ENCODE results near the gene ZFYVE19.

ZFYVE19 gene
- 23.9 to 37.3 reads per million in 2 experiments for total RNA-seq

DNA sequence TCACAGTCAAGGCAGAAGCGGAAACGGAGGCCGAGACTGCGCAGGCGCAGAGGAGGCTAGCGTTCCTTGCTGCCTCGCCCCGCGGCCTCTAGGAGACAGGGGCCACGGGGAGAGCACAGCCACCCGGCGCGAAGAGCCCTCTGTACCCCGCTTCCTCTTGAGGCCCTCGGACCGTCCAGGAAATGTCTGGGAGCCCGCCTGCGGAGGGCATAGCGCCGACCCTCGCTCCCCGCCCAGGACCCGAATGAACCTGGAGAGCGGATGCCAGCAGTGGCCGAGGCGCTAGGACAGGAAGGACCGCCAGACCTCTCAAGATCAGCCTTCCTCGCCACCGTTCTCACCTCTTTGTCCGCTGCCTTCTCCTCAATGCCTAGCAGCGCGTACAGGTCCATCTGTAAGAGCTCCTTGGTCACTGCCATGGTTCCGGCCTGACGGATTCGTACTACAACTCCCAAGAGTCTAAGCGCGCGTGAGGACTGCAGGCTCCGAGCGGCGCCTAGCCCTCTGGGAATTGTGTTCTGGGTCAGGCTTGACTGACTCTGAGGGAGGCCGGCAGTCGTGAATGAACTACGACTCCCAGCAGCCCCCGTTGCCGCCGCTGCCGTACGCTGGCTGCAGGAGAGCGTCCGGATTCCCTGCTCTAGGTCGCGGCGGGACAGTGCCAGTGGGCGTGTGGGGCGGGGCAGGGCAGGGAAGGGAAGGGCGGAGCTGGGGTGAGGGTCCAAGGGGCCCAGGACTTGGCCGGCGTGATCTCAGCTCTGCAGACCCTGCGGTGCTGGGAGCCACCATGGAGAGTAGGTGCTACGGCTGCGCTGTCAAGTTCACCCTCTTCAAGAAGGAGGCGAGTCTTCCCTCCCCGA lies at the start of gene ZFYVE19, which contains the start of gene DNAJC17:
Gene ZFYVE19 (plus strand): TSS at position 62 of the 860 bp plus-strand sequence. CDS start 501 bp downstream, at position 563.
Gene DNAJC17 (minus strand): TSS at position 446 of the 860 bp plus-strand sequence. CDS start 27 bp downstream, at position 419.
- peak; percentile 91 for DNase-seq (ENCODE audit: low read depth)

DNA sequence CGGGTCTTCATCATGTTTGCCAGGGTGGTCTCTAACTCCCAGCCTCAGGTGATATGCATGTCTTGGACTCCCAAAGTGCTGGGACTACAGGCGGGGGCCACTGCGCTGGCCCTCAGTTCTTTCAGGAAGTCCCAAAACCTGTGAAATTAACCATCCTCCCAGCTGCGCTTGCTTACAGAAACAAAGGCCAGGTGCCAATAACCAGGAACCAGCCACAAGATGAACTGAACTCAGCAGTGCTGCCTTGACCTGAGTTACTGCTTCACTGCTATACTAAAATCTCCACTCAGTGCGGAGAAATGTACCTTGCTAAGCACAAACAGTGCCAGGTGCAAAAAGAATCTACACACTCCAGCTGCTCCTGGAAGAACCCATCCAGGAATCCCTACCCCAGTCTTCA lies 46.9 kb upstream of the ZFYVE19 start:
- no peak for DNase-seq (ENCODE audit: low read depth)

DNA sequence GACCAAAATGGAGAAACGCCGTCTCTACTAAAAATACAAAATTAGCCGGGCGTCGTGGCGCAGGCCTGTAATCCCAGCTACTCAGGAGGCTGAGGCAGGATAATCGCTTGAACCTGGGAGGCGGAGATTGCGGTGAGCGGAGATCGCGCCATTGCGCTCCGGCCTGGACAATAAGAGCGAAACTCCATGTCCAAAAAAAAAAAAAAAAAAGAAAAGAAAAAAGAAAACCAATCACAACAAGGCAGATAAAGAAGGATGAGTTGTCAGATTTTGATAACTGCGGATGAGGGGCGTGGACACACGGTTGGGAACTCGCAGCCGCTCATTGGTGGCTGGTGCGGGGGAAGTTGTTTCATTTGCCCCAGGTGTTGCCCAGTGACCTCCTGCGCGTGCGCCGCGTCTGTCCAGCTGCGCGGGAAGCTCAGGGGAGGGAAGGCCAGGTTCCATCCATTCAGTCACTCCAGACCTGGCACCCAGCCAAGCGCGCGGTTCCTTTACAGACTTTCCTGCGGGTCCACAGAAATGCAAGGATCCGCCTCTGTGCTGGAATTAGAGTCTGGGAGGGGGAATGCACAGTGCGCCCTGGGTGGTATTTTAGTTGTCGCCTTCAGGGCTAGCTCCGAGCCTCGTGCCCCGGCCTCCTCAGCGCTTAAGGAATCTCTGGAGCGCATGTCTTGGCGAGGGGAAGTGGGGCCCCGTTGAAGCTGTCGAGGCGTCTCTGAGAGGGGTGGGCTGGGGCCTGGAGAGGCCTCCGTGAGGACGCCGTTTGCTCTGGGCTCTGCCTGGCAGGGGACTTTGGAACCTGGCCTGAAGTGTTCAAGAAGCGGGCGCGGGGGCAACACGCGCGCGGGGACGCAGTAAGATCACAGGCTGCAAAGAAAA lies 43.7 kb upstream of the ZFYVE19 start:
- no peak for DNase-seq (ENCODE audit: low read depth)

GRCh38 chr15:40763801-40764628 lies 42.9 kb upstream of the ZFYVE19 start, which contains the start of gene GCHFR:
GCHFR (plus strand) TSS chr15:40764068; CDS start chr15:40764181, 113 bp downstream.
- peak; percentile 60 for DNase-seq (ENCODE audit: low read depth)

GRCh38 chr15:40764629-40765103 lies 42.2 kb upstream of the ZFYVE19 start:
- DNase-seq (ENCODE audit: low read depth): no peak

DNA sequence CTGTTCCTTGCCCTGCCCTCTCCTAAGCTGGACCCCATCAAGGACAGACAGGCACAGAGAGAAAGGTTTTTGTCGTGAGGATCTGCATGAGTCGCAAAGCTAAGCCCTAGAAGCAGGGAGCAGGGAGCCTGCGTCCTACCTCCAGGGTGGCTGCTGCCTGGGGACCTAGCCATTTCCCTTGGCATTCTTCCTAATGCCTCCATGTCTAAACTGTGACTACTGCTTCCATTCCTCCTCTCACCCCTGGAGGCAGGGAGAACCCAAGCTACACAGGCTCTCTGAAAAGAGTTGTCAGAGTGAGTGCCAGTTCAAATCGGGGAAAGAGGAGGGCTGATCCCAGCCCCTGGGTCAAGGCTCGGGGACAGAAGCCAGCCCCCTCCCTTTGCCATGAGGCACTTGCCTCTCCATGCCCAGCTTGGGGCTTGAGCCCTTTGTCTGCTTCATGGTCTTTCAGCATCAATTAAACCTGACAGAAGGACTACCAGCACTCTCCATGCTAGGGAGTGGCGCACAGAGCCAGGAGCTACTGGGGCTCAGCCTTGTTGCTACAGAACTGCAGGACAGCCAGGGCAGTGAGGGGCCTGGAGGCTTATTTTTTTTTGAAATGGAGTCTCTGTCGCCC lies 40.6 kb upstream of the ZFYVE19 start:
- no peak for DNase-seq (ENCODE audit: low read depth)

- no peak for DNase-seq (ENCODE audit: low read depth)
Measured at GRCh38 chr15:40766906-40767837, 39.7 kb upstream of the ZFYVE19 start.

GRCh38 chr15:40767838-40768500 lies 38.9 kb upstream of the ZFYVE19 start:
- no peak for DNase-seq (ENCODE audit: low read depth)

DNA sequence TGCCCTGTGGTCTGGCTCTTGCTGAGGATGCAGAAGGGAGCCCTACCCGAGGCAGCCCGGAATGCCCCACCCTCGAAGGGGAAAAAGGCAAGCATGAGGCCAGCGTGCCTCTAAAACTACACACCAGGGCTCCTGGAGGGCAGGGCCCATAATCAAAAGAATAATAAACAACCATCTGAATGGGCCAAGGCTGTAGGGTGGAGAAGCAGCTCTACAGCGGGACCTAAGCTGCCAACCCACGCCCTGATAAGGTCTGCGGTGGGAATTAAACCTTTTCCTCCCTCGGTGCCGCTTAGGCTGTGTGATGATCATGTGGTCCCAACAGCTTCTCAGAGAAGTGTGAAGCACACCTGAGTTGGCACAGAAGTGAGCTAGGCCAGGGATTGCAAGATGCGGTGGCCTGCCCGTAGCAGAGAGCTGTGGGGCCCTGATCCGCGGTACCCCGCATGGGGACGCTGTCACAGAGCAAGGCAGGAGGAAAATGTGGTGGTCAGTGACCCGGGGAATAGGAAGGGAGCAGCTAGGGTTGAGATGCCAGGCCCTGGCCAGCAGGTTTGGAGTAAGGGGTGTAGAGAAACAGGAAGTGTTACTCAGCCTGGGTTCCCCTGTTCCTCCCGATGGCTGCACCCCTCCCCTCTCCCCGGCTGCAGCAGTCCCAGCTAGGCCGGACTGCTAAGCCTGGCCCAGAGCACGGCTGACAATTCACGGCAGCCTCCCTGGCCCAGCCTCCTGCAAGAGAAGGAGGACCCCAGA lies 38.2 kb upstream of the ZFYVE19 start:
- DNase-seq (ENCODE audit: low read depth): no peak

DNA sequence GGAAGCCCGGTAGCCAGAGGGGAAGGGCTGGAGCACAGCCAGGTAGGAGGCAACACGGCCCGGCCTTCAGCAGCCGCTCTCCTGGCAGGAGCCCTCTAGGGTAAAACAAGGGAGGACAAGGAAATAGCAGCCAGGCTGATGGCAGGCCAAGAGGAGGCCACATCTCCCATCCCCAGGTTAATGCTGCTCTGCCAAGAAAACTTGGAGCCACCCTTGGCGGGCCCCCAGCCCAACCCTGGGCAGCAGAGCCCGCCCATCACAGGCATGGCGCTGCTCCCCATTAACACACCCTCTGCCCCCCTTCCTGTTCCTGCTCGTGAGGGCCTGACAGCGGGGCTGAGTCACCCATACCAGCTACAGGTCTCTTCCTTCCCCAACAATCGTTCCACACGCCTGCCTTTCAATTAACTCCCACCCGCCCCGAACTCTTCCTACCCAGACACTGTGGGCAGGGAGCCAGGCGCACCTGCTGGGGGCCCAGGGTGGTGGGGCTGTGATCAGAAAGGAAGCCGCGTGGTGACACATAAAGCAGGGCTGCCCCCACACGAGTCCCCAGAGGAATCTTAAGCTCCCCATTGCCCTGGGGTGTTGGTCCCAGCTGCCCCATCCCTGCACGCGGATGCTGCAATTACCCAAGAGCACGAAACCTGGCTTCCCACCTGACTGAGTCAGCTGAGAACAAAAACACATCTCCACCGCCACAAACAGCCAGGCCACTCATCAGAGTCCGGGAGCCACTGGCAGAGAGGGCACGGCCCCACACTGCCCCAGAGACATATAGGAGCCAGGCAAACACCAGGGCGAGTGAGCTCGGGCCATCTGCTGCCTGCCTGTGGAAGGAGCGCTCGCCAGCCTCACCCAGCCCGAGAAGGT lies 37.4 kb upstream of the ZFYVE19 start, which contains the start of gene C15orf62:
Gene C15orf62 (plus strand): TSS at position 707 of the 873 bp plus-strand sequence. CDS start 516 bp downstream, outside the sequence.
- DNase-seq (ENCODE audit: low read depth): peak; percentile 39

DNA sequence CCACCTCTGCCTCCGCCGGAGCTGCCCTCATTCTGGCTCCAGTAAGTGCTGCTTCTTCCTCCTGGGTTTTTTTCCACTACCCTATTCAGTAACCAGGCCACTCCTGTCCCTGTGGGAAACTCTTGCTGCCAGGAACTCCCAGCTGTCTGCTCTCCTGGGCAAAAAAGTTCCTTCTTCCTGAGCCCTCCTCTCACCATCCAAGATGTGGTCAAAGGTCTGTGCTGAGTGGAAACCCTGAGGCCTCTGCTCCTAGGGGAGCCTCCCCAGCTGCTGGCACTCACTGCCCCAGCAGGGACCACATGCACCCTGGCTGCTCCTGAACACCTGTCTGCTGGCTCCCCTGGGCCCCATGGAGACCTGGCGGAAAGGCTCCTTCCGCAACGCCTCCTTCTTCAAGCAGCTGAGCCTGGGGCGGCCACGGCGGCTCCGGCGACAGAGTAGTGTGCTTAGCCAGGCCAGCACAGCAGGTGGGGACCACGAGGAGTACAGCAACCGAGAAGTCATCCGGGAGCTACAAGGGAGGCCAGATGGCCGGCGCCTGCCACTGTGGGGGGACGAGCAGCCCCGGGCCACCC lies 36.7 kb upstream of the ZFYVE19 start:
- no peak for DNase-seq (ENCODE audit: low read depth)

- no peak for DNase-seq (ENCODE audit: low read depth)
Measured at GRCh38 chr15:40771242-40771641, 35.6 kb upstream of the ZFYVE19 start.

GRCh38 chr15:40772014-40772413 lies 34.9 kb upstream of the ZFYVE19 start:
- no peak for DNase-seq (ENCODE audit: low read depth)

DNA sequence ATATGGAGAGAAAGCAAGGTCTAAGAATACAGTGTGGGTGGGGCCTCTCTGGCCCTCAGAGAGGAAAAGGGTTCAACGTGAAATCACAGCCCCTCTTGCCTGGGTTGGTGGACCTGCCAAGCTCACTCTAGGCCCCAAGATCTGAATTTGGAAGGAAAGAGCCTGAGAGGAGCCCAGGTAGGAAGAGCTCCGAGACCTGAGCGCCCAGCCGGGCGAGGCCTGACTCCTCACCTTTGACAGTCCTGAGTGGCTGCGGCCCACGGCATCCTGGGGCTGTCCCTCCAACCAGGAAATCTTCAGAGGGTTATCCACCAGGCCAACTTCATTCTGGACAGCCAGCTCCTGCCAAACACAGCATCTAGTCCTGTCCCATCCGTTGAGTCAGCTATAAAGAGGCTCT lies 33.4 kb upstream of the ZFYVE19 start:
- no peak for DNase-seq (ENCODE audit: low read depth)

GRCh38 chr15:40773902-40774301 lies 33.0 kb upstream of the ZFYVE19 start:
- DNase-seq (ENCODE audit: low read depth): no peak

GRCh38 chr15:40775007-40775406 lies 31.9 kb upstream of the ZFYVE19 start:
- DNase-seq (ENCODE audit: low read depth): no peak
